Measurements from ENCODE around the gene STRN4. TPM values are rescaled to one million over a fixed set of nuclear protein-coding genes. Genes with fewer than 3 reads are reported as not detected.

STRN4 gene
- polyA plus RNA-seq, 3 donors from 2014 or later = 8.8 to 26.8 (median 10.8) TPM

- H3K36me3 Mint-ChIP-seq = peaks cover 24 to 50% (median 36%) of the 10 kb centered on the region in 3 donors
- H3K4me3 Mint-ChIP-seq = no peak overlapping the region
- peaks cover 0 to 6% (median 5%) of the 10 kb centered on the region in 3 donors for H3K27me3 Mint-ChIP-seq (ENCODE audit: low read depth in 3 of 3)
- DNase-seq = no peak
- H3K27ac Mint-ChIP-seq = peak overlapping the region in 1 of 6 donors; percentile 76
- no peaks in the 10 kb centered on the region for H3K9me3 Mint-ChIP-seq
- no peaks in the 10 kb centered on the region for H3K4me1 Mint-ChIP-seq
These were observed 52.5 kb downstream of the STRN4 start for GRCh38 chr19:46693760-46694159.

- peaks cover 24 to 52% (median 36%) of the 10 kb centered on the region in 3 donors for H3K36me3 Mint-ChIP-seq
These were observed 53.1 kb downstream of the STRN4 start for GRCh38 chr19:46692918-46693722.

GRCh38 chr19:46691948-46692347, 54.3 kb downstream of the STRN4 start:
- Mint-ChIP-seq H3K27me3 (ENCODE audit: low read depth in 3 of 3) (peaks cover 0 to 6% (median 3%) of the 10 kb centered on the region in 3 donors), H3K27ac (peak overlapping the region in 1 of 6 donors; percentile 73), H3K9me3 (no peaks in the 10 kb centered on the region), H3K4me1 (no peaks in the 10 kb centered on the region), H3K36me3 (peaks cover 24 to 52% (median 36%) of the 10 kb centered on the region in 3 donors), H3K4me3 (no peak overlapping the region)
- DNase-seq = no peak

More at GRCh38 chr19:46692918-46693722, 53.1 kb downstream of the STRN4 start:
- no peaks in the 10 kb centered on the region for H3K4me1 Mint-ChIP-seq
- no peak overlapping the region for H3K4me3 Mint-ChIP-seq
- peak overlapping the region in 3 of 6 donors; percentile 39 to 76 (median 42) for H3K27ac Mint-ChIP-seq
- H3K27me3 Mint-ChIP-seq (ENCODE audit: low read depth in 3 of 3) = peaks cover 0 to 6% (median 3%) of the 10 kb centered on the region in 3 donors
- no peak for DNase-seq
- no peaks in the 10 kb centered on the region for H3K9me3 Mint-ChIP-seq

GRCh38 chr19:46691104-46691503, 55.1 kb downstream of the STRN4 start:
- peaks cover 23 to 47% (median 34%) of the 10 kb centered on the region in 3 donors for H3K36me3 Mint-ChIP-seq

GRCh38 chr19:46689358-46689757, 56.9 kb downstream of the STRN4 start:
- peaks cover 0 to 4% (median 2%) of the 10 kb centered on the region in 3 donors for H3K27me3 Mint-ChIP-seq (ENCODE audit: low read depth in 3 of 3)
- H3K36me3 Mint-ChIP-seq = peaks cover 20 to 45% (median 28%) of the 10 kb centered on the region in 3 donors
- DNase-seq = no peak
- H3K4me3 Mint-ChIP-seq = no peak overlapping the region
- no peak overlapping the region for H3K27ac Mint-ChIP-seq
- no peaks in the 10 kb centered on the region for H3K9me3 Mint-ChIP-seq
- no peaks in the 10 kb centered on the region for H3K4me1 Mint-ChIP-seq

More at GRCh38 chr19:46691104-46691503, 55.1 kb downstream of the STRN4 start:
- H3K4me1 Mint-ChIP-seq = no peaks in the 10 kb centered on the region
- no peak overlapping the region for H3K4me3 Mint-ChIP-seq
- H3K9me3 Mint-ChIP-seq = no peaks in the 10 kb centered on the region
- peaks cover 0 to 6% (median 3%) of the 10 kb centered on the region in 3 donors for H3K27me3 Mint-ChIP-seq (ENCODE audit: low read depth in 3 of 3)
- DNase-seq = no peak
- H3K27ac Mint-ChIP-seq = peak overlapping the region in 2 of 6 donors; percentile 20 to 66

- Mint-ChIP-seq H3K4me1 (no peaks in the 10 kb centered on the region), H3K36me3 (peaks cover 21 to 39% (median 22%) of the 10 kb centered on the region in 3 donors)
- DNase-seq = no peak
These were observed 58.7 kb downstream of the STRN4 start for GRCh38 chr19:46687438-46688145.

GRCh38 chr19:46685189-46685588, 61.1 kb downstream of the STRN4 start:
- no peaks in the 10 kb centered on the region for H3K4me1 Mint-ChIP-seq
- no peak overlapping the region for H3K4me3 Mint-ChIP-seq
- H3K27me3 Mint-ChIP-seq (ENCODE audit: low read depth in 3 of 3) = peaks cover 0 to 3% (median 0%) of the 10 kb centered on the region in 3 donors
- H3K27ac Mint-ChIP-seq = peak overlapping the region in 1 of 6 donors; percentile 76
- no peaks in the 10 kb centered on the region for H3K9me3 Mint-ChIP-seq
- H3K36me3 Mint-ChIP-seq = peaks cover 2 to 24% (median 9%) of the 10 kb centered on the region in 3 donors
- DNase-seq = no peak

More at GRCh38 chr19:46687438-46688145, 58.7 kb downstream of the STRN4 start:
- Mint-ChIP-seq H3K27me3 (ENCODE audit: low read depth in 3 of 3) (peaks cover 0 to 4% (median 2%) of the 10 kb centered on the region in 3 donors), H3K4me3 (no peak overlapping the region), H3K27ac (peak overlapping the region in 1 of 6 donors; percentile 46), H3K9me3 (no peaks in the 10 kb centered on the region)

GRCh38 chr19:46678110-46678732, 68.0 kb downstream of the STRN4 start:
- no peaks in the 10 kb centered on the region for H3K9me3 Mint-ChIP-seq
- no peak overlapping the region for H3K4me3 Mint-ChIP-seq
- peak; percentile 43 to 58 (median 51) for DNase-seq
- peak overlapping the region in 4 of 6 donors; percentile 53 to 80 (median 66) for H3K27ac Mint-ChIP-seq
- H3K4me1 Mint-ChIP-seq = peaks cover 11 to 12% of the 10 kb centered on the region in 2 donors
- H3K27me3 Mint-ChIP-seq (ENCODE audit: low read depth in 3 of 3) = peaks cover 0 to 7% (median 4%) of the 10 kb centered on the region in 3 donors
- H3K36me3 Mint-ChIP-seq = peaks cover 3 to 37% (median 18%) of the 10 kb centered on the region in 3 donors

- no peak for DNase-seq
- Mint-ChIP-seq H3K4me1 (peaks cover 9 to 11% of the 10 kb centered on the region in 2 donors), H3K4me3 (no peak overlapping the region), H3K27ac (peak overlapping the region in 3 of 6 donors; percentile 28 to 72 (median 57)), H3K36me3 (peaks cover 3 to 33% (median 14%) of the 10 kb centered on the region in 3 donors), H3K27me3 (ENCODE audit: low read depth in 3 of 3) (peaks cover 0 to 6% (median 2%) of the 10 kb centered on the region in 3 donors), H3K9me3 (no peaks in the 10 kb centered on the region)
These were observed 71.7 kb downstream of the STRN4 start for GRCh38 chr19:46674416-46675178.

- Mint-ChIP-seq H3K27ac (peak overlapping the region in 4 of 6 donors; percentile 7 to 67 (median 66)), H3K27me3 (ENCODE audit: low read depth in 3 of 3) (peaks cover 0 to 2% (median 0%) of the 10 kb centered on the region in 3 donors), H3K4me3 (no peak overlapping the region), H3K9me3 (no peaks in the 10 kb centered on the region), H3K4me1 (no peaks in the 10 kb centered on the region), H3K36me3 (peaks cover 0 to 22% (median 9%) of the 10 kb centered on the region in 3 donors)
- no peak for DNase-seq
These were observed 75.4 kb downstream of the STRN4 start for GRCh38 chr19:46670813-46671212.

Data from immature natural killer cell (primary cell).